ACC112 (cell line): ENCODE results near the gene ZNF341.

Experiments used
- H2AFZ ChIP-seq: fragments of 200-600 bp; sonication (generic); one replicate; pipeline ENCODE4 v1.6.0; 2017; ENCODE audit warnings: antibody characterized with exemption, low read length; ENCODE audit not compliant: unreplicated experiment
- H3K27ac ChIP-seq: fragments of 200-600 bp; sonication (generic); 2 replicates; pipeline ENCODE4 v1.5.1; 2014; ENCODE audit warnings: low read depth, mild to moderate bottlenecking, antibody characterized with exemption, low read length, moderate library complexity
- H3K27me3 ChIP-seq: fragments of 200-600 bp; sonication (generic); 2 replicates; pipeline ENCODE4 v1.6.1; 2014; ENCODE audit warnings: mild to moderate bottlenecking, antibody characterized with exemption, low read length, moderate library complexity, mixed read lengths; ENCODE audit not compliant: insufficient read depth
- H3K36me3 ChIP-seq: fragments of 200-600 bp; sonication (generic); 2 replicates; pipeline ENCODE4 v1.6.1; 2016; ENCODE audit warnings: mild to moderate bottlenecking, antibody characterized with exemption, low read length, moderate library complexity, mixed read lengths; ENCODE audit not compliant: insufficient read depth
- H3K4me1 ChIP-seq: fragments of 200-600 bp; sonication (generic); one replicate; pipeline ENCODE4 v1.6.1; 2016; ENCODE audit warnings: low read length, mixed read lengths; ENCODE audit not compliant: insufficient read depth, unreplicated experiment, control insufficient read depth
- H3K4me3 ChIP-seq: fragments of 200-600 bp; sonication (generic); 2 replicates; pipeline ENCODE4 v1.5.1; 2014; ENCODE audit warnings: mild to moderate bottlenecking, low read depth, low read length
- H3K79me2 ChIP-seq: fragments of 200-600 bp; sonication (generic); one replicate; pipeline ENCODE4 v1.6.0; 2016; ENCODE audit warnings: low read length; ENCODE audit not compliant: control insufficient read depth, unreplicated experiment, insufficient read depth

ZNF341 gene

GRCh38 chr20:33796907-33797544, 65.2 kb downstream of the ZNF341 start:
- Histone ChIP-seq H3K4me3 (no peak overlapping the region), H2AFZ (no peak overlapping the region)

GRCh38 chr20:33798444-33798843, 66.6 kb downstream of the ZNF341 start:
- H3K36me3 ChIP-seq, result no peaks in the 10 kb centered on the region
- H3K27ac ChIP-seq, result no peak overlapping the region
- H3K4me3 ChIP-seq, result no peak overlapping the region
- H3K4me1 ChIP-seq, result peaks cover 2% of the 10 kb centered on the region
- no peaks in the 10 kb centered on the region for H3K79me2 ChIP-seq
- H2AFZ ChIP-seq, result no peak overlapping the region
- H3K27me3 ChIP-seq, result no peaks in the 10 kb centered on the region

More at GRCh38 chr20:33796907-33797544, 65.2 kb downstream of the ZNF341 start:
- no peaks in the 10 kb centered on the region for H3K27me3 ChIP-seq
- H3K79me2 ChIP-seq, result no peaks in the 10 kb centered on the region
- no peaks in the 10 kb centered on the region for H3K36me3 ChIP-seq
- H3K4me1 ChIP-seq, result no peaks in the 10 kb centered on the region
- no peak overlapping the region for H3K27ac ChIP-seq

GRCh38 chr20:33803921-33804337, 72.1 kb downstream of the ZNF341 start:
- Histone ChIP-seq H3K4me3 (0 out of 2 replicates have a peak overlapping the region, but pooled peaks have one; percentile 7), H3K27ac (peak overlapping the region; percentile 78), H3K36me3 (no peaks in the 10 kb centered on the region), H2AFZ (peak overlapping the region; percentile 86), H3K27me3 (no peaks in the 10 kb centered on the region), H3K4me1 (peaks cover 13% of the 10 kb centered on the region), H3K79me2 (no peaks in the 10 kb centered on the region)

- peaks cover 22% of the 10 kb centered on the region for H3K79me2 ChIP-seq
- H2AFZ ChIP-seq, result no peak overlapping the region
- H3K4me3 ChIP-seq, result no peak overlapping the region
- H3K27me3 ChIP-seq, result no peaks in the 10 kb centered on the region
- peaks cover 16% of the 10 kb centered on the region for H3K4me1 ChIP-seq
- H3K27ac ChIP-seq, result no peak overlapping the region
- H3K36me3 ChIP-seq, result no peaks in the 10 kb centered on the region
These were observed 76.6 kb downstream of the ZNF341 start for GRCh38 chr20:33808388-33808787.

- Histone ChIP-seq H3K4me1 (peaks cover 4% of the 10 kb centered on the region), H3K27ac (no peak overlapping the region), H3K36me3 (no peaks in the 10 kb centered on the region), H3K27me3 (no peaks in the 10 kb centered on the region), H3K79me2 (peaks cover 40% of the 10 kb centered on the region), H3K4me3 (no peak overlapping the region), H2AFZ (no peak overlapping the region)
These were observed 78.5 kb downstream of the ZNF341 start for GRCh38 chr20:33810259-33810658.

GRCh38 chr20:33810885-33811775, 79.3 kb downstream of the ZNF341 start, which contains the start of gene CHMP4B:
Gene CHMP4B (plus strand): TSS chr20:33811348. CDS start chr20:33811469, 121 bp downstream.
- H3K27me3 ChIP-seq, result no peaks in the 10 kb centered on the region
- no peaks in the 10 kb centered on the region; the same call in 1 of the 2 replicates for H3K36me3 ChIP-seq
- peaks cover 4% of the 10 kb centered on the region for H3K4me1 ChIP-seq
- peaks cover 49% of the 10 kb centered on the region for H3K79me2 ChIP-seq
- peak within 1 kb of the TSS; percentile 66 for H2AFZ ChIP-seq
- peak within 1 kb of the TSS; percentile 96 for H3K27ac ChIP-seq
- H3K4me3 ChIP-seq, result peak within 1 kb of the TSS; percentile 90

GRCh38 chr20:33811776-33812151, 80.0 kb downstream of the ZNF341 start:
- H3K4me3 ChIP-seq, result peak overlapping the region; percentile 90
- H2AFZ ChIP-seq, result peak overlapping the region; percentile 66
- H3K79me2 ChIP-seq, result peaks cover 55% of the 10 kb centered on the region
- H3K27ac ChIP-seq, result peak overlapping the region; percentile 96
- H3K36me3 ChIP-seq, result no peaks in the 10 kb centered on the region; the same call in 1 of the 2 replicates
- H3K27me3 ChIP-seq, result no peaks in the 10 kb centered on the region
- H3K4me1 ChIP-seq, result peaks cover 4% of the 10 kb centered on the region

GRCh38 chr20:33812152-33812849, 80.5 kb downstream of the ZNF341 start:
- Histone ChIP-seq H2AFZ (peak overlapping the region; percentile 66), H3K27ac (peak overlapping the region; percentile 96), H3K27me3 (no peaks in the 10 kb centered on the region), H3K36me3 (no peaks in the 10 kb centered on the region; the same call in 1 of the 2 replicates), H3K4me1 (peaks cover 4% of the 10 kb centered on the region), H3K4me3 (peak overlapping the region; percentile 90), H3K79me2 (peaks cover 61% of the 10 kb centered on the region)

GRCh38 chr20:33812908-33813462, 81.2 kb downstream of the ZNF341 start:
- Histone ChIP-seq H3K79me2 (peaks cover 67% of the 10 kb centered on the region), H3K36me3 (no peaks in the 10 kb centered on the region; the same call in 1 of the 2 replicates), H3K4me3 (peak overlapping the region; percentile 90), H3K4me1 (peaks cover 4% of the 10 kb centered on the region), H3K27me3 (no peaks in the 10 kb centered on the region), H2AFZ (no peak overlapping the region), H3K27ac (peak overlapping the region; percentile 96)

- no peak overlapping the region for H2AFZ ChIP-seq
- no peaks in the 10 kb centered on the region for H3K27me3 ChIP-seq
- H3K4me3 ChIP-seq, result no peak overlapping the region
- H3K4me1 ChIP-seq, result peaks cover 4% of the 10 kb centered on the region
- no peaks in the 10 kb centered on the region; the same call in 1 of the 2 replicates for H3K36me3 ChIP-seq
- peaks cover 80% of the 10 kb centered on the region for H3K79me2 ChIP-seq
- no peak overlapping the region for H3K27ac ChIP-seq
These were observed 82.5 kb downstream of the ZNF341 start for GRCh38 chr20:33814238-33814712.
